ENCODE data around the gene ATP8B1. TPM values are rescaled to one million over a fixed set of nuclear protein-coding genes. Genes with fewer than 3 reads are reported as not detected.
"Not testable (repeated sequence)": the region's sequence is repeated elsewhere in the genome, so short reads cannot be mapped to it uniquely, and the experiment has no call there.

The ATP8B1 gene
- total and polyA plus RNA-seq, 8 donors: 14.4 to 189 (median 53.3) TPM

DNA sequence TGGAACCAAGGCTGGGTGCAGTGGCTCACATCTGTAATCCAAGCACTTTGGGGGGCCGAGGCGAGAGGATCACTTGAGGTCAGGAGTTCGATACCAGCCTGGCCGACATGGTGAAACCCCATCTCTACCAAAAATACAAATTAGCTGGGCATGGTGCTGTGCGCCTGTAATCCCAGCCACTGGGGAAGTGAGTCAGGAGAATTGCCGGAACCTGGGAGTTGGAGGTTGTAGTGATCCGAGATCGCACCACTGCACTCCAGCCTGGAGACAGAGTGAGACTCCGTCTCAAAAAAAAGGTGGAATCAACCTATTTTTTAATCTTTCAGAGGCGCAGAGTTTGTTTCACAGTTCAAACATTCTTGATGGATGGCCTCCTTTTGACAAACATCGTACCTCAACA, 24.5 kb upstream of the ATP8B1 start:
- DNase-seq: no peak
- no peaks in the 10 kb centered on the region for H3K9me3 ChIP-seq
- TF ChIP-seq POLR2AphosphoS5 (IDR thresholded peaks at IDR 0.05): no peak
- TF ChIP-seq, protein P1, sequence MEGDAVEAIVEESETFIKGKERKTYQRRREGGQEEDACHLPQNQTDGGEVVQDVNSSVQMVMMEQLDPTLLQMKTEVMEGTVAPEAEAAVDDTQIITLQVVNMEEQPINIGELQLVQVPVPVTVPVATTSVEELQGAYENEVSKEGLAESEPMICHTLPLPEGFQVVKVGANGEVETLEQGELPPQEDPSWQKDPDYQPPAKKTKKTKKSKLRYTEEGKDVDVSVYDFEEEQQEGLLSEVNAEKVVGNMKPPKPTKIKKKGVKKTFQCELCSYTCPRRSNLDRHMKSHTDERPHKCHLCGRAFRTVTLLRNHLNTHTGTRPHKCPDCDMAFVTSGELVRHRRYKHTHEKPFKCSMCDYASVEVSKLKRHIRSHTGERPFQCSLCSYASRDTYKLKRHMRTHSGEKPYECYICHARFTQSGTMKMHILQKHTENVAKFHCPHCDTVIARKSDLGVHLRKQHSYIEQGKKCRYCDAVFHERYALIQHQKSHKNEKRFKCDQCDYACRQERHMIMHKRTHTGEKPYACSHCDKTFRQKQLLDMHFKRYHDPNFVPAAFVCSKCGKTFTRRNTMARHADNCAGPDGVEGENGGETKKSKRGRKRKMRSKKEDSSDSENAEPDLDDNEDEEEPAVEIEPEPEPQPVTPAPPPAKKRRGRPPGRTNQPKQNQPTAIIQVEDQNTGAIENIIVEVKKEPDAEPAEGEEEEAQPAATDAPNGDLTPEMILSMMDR (IDR thresholded peaks at IDR 0.05): no peak
- TF ChIP-seq POLR2A (IDR thresholded peaks at IDR 0.05): no peak
- no peak for TF ChIP-seq EP300 (IDR thresholded peaks at IDR 0.05)
- no peaks in the 10 kb centered on the region for H3K27me3 ChIP-seq
- intact Hi-C loops (cut with DNase I; ENCODE audit: low total_unique reads): no loop called here
- 72 to 83% (median 79%) methylated on average over 11 of the region's 11 CpGs for WGBS, 5 donors
- no peak overlapping the region for H3K4me3 ChIP-seq
- H3K36me3 ChIP-seq: no peaks in the 10 kb centered on the region
- no peaks in the 10 kb centered on the region for H3K4me1 ChIP-seq
- no peak overlapping the region for H3K27ac ChIP-seq

DNA sequence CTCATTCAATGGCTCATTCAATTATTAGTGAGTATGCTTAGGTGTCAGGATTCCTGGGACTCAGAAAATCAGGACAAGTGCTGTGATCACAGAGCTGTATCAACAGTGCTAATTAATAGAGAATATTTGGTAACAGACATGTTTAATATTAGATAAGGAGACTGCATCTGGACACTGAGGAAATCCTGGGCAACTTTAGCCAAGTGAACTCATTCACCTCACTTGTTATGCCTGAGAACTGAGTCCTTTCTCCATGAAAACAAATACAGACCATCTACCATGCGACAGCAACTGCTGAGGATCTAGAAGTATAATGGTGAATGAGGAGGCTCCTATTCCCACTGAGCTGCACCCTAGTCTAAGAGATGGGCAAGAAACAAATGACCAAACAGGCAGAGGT, 23.1 kb upstream of the ATP8B1 start:
- intact Hi-C loops (cut with DNase I; ENCODE audit: low total_unique reads): no loop called here
- Histone ChIP-seq H3K4me1 (no peaks in the 10 kb centered on the region), H3K36me3 (no peaks in the 10 kb centered on the region), H3K4me3 (no peak overlapping the region), H3K9me3 (no peaks in the 10 kb centered on the region), H3K27ac (no peak overlapping the region), H3K27me3 (no peaks in the 10 kb centered on the region)
- 84 to 100% (median 89%) methylated on average over 1 of the region's 1 CpG for WGBS, 5 donors
- TF ChIP-seq EP300 (IDR thresholded peaks at IDR 0.05) (no peak), POLR2A (IDR thresholded peaks at IDR 0.05) (no peak), POLR2AphosphoS5 (IDR thresholded peaks at IDR 0.05) (no peak)
- TF ChIP-seq, protein P1 (IDR thresholded peaks at IDR 0.05): no peak
- no peak for DNase-seq

- H3K27me3 ChIP-seq; DNase-seq; H3K36me3 ChIP-seq; intact Hi-C loops (cut with DNase I; ENCODE audit: low total_unique reads); H3K4me3 ChIP-seq; H3K9me3 ChIP-seq: not testable (repeated sequence)
- Histone ChIP-seq H3K27ac (peak overlapping the region in 4 of 5 donors; percentile 56 to 81 (median 70)), H3K4me1 (peaks cover 0 to 15% (median 5%) of the 10 kb centered on the region in 4 donors)
- 88 to 97% (median 93%) methylated on average over 2 of the region's 2 CpGs for WGBS, 5 donors
These were observed 17.5 kb upstream of the ATP8B1 start for GRCh38 chr18:57820583-57820982.

- H3K27me3 ChIP-seq: no peaks in the 10 kb centered on the region
- no peaks in the 10 kb centered on the region for H3K9me3 ChIP-seq
- WGBS, 5 donors: 15 to 21% (median 17%) methylated on average over 10 of the region's 10 CpGs
- H3K4me3 ChIP-seq: no peak overlapping the region
- H3K27ac ChIP-seq: peak overlapping the region; percentile 22 to 81 (median 69)
- no peaks in the 10 kb centered on the region for H3K36me3 ChIP-seq
- intact Hi-C loops (cut with DNase I; ENCODE audit: low total_unique reads): no loop called here
- peaks cover 0 to 15% (median 5%) of the 10 kb centered on the region in 4 donors for H3K4me1 ChIP-seq
- DNase-seq: peak; percentile 83 to 93
- TF ChIP-seq EP300 (IDR thresholded peaks at IDR 0.05) (no peak), POLR2AphosphoS5 (IDR thresholded peaks at IDR 0.05) (peak in 2 of 3 donors; percentile 12 to 88), POLR2A (IDR thresholded peaks at IDR 0.05) (no peak)
- TF ChIP-seq, protein P1 (IDR thresholded peaks at IDR 0.05): no peak
These were observed 16.8 kb upstream of the ATP8B1 start for GRCh38 chr18:57819671-57820460.

DNA sequence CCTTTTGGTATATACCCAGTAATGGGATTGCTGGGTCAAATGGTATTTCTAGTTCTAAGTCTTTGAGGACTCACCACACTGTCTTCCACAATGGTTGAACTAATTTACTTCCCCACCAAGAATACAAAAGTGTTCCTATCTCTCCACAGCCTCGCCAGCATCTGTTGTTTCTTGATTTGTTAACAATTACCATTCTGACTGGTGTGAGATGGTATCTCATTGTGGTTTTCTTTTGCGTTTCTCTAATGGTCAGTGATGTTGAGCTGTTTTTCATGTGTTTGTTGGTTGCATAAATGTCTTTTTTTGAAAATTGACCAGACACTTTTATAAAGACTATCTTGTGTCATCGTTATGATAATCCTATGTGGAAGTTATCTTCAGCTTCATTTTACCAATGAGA, 16.0 kb upstream of the ATP8B1 start:
- H3K4me1 ChIP-seq: peaks cover 0 to 15% (median 5%) of the 10 kb centered on the region in 4 donors
- WGBS, 5 donors: 72 to 82% (median 76%) methylated on average over 3 of the region's 3 CpGs
- DNase-seq: no peak
- no peaks in the 10 kb centered on the region for H3K36me3 ChIP-seq
- H3K27me3 ChIP-seq: no peaks in the 10 kb centered on the region
- H3K4me3 ChIP-seq: no peak overlapping the region
- TF ChIP-seq EP300 (IDR thresholded peaks at IDR 0.05): no peak
- no peak for TF ChIP-seq POLR2AphosphoS5 (IDR thresholded peaks at IDR 0.05)
- TF ChIP-seq POLR2A (IDR thresholded peaks at IDR 0.05): no peak
- H3K27ac ChIP-seq: peak overlapping the region in 4 of 5 donors; percentile 56 to 81 (median 70)
- no peaks in the 10 kb centered on the region for H3K9me3 ChIP-seq
- intact Hi-C loops (cut with DNase I; ENCODE audit: low total_unique reads): no loop called here

Data from stomach (tissue), 9 donors.